Measurements from ENCODE around the gene SCGN.

DNA sequence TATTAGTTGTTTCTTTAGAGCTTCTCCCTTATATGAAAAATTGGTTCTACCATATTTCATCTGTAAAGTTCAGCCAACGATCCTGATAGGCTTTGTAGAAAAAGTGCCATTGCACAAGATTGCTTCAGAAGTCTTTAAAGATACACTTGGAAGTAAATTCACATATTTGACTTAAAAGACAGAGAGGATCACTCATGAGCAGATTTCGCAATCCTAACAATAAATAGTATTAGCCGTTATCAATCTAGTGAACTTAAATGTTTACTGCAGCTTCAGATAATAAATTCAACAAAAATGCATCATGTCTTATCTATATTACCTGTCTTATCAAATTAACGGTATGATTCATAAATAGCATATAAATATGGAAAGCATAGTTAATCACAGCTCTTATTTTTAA lies 93.8 kb downstream of the SCGN start:
- TF ChIP-seq POLR2A (IDR thresholded peaks at IDR 0.05) (no peak), EP300 (IDR thresholded peaks at IDR 0.05) (no peak), POLR2AphosphoS5 (IDR thresholded peaks at IDR 0.05) (no peak)
- TF ChIP-seq, protein P1, sequence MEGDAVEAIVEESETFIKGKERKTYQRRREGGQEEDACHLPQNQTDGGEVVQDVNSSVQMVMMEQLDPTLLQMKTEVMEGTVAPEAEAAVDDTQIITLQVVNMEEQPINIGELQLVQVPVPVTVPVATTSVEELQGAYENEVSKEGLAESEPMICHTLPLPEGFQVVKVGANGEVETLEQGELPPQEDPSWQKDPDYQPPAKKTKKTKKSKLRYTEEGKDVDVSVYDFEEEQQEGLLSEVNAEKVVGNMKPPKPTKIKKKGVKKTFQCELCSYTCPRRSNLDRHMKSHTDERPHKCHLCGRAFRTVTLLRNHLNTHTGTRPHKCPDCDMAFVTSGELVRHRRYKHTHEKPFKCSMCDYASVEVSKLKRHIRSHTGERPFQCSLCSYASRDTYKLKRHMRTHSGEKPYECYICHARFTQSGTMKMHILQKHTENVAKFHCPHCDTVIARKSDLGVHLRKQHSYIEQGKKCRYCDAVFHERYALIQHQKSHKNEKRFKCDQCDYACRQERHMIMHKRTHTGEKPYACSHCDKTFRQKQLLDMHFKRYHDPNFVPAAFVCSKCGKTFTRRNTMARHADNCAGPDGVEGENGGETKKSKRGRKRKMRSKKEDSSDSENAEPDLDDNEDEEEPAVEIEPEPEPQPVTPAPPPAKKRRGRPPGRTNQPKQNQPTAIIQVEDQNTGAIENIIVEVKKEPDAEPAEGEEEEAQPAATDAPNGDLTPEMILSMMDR (IDR thresholded peaks at IDR 0.05), result no peak

Measured in gastroesophageal sphincter (tissue), 3 donors.